GM23338 (cell line): ENCODE data around the gene RPL22. TPM values are rescaled to one million over a fixed set of nuclear protein-coding genes. Genes with fewer than 3 reads are reported as not detected.

ENCODE experiments used
- ATAC-seq: fragments of 200-7000 bp; cut with Tn5 transposase; 3 replicates; pipeline ENCODE4 v1.9.1; 2020
- DNase-seq: peaks from one replicate; pipeline ENCODE4 v3.0.0-alpha.2; 2015; ENCODE audit warnings: low spot score
- H2AFZ ChIP-seq: fragments of 200-600 bp; sonication (generic); 2 replicates; pipeline ENCODE4 v1.8.0; 2016; ENCODE audit warnings: antibody characterized with exemption, mild to moderate bottlenecking, moderate library complexity
- H3F3A ChIP-seq: fragments of 200-600 bp; sonication (generic); replicated peaks from 2 replicates; pipeline ENCODE4 v1.8.0; 2017; ENCODE audit warnings: antibody characterized with exemption, mixed run types, low read depth
- H3K27ac ChIP-seq: fragments of 200-600 bp; sonication (generic); 2 replicates; pipeline ENCODE4 v1.6.1; 2016; ENCODE audit warnings: low read depth
- H3K27me3 ChIP-seq: fragments of 200-600 bp; sonication (generic); 2 replicates; pipeline ENCODE4 v1.8.0; 2016; ENCODE audit warnings: mild to moderate bottlenecking, mixed run types, moderate library complexity; ENCODE audit not compliant: insufficient read depth
- H3K36me3 ChIP-seq: fragments of 200-600 bp; sonication (generic); 2 replicates; pipeline ENCODE4 v1.8.0; 2016; ENCODE audit warnings: mild to moderate bottlenecking; ENCODE audit not compliant: insufficient read depth
- H3K4me1 ChIP-seq: fragments of 200-600 bp; sonication (generic); 2 replicates; pipeline ENCODE4 v1.8.0; 2016; ENCODE audit warnings: mild to moderate bottlenecking, moderate library complexity; ENCODE audit not compliant: insufficient read depth
- H3K4me2 ChIP-seq: fragments of 200-600 bp; sonication (generic); 2 replicates; pipeline ENCODE4 v1.7.1; 2017; ENCODE audit warnings: mixed run types
- H3K4me3 ChIP-seq: fragments of 200-600 bp; sonication (generic); 2 replicates; pipeline ENCODE4 v1.6.1; 2016; ENCODE audit warnings: mixed run types
- H3K79me2 ChIP-seq: fragments of 200-600 bp; sonication (generic); replicated peaks from 2 replicates; pipeline ENCODE4 v1.8.0; 2017; ENCODE audit warnings: mild to moderate bottlenecking; ENCODE audit not compliant: insufficient read depth
- H3K9me2 ChIP-seq: fragments of 200-600 bp; sonication (generic); 2 replicates; pipeline ENCODE4 v1.8.0; 2017; ENCODE audit not compliant: insufficient read depth
- H4K20me1 ChIP-seq: fragments of 200-600 bp; sonication (generic); replicated peaks from 2 replicates; pipeline ENCODE4 v1.8.0; 2017; ENCODE audit warnings: mild to moderate bottlenecking; ENCODE audit not compliant: insufficient read depth
- H3K27ac Mint-ChIP-seq: 2 replicates; pipeline ENCODE4 v1.8.0; 2020; ENCODE audit warnings: inconsistent platforms, mild to moderate bottlenecking, moderate library complexity, mixed read lengths
- H3K27me3 Mint-ChIP-seq: 3 replicates; pipeline ENCODE4 v1.8.0; 2022; ENCODE audit warnings: low read depth, mild to moderate bottlenecking, moderate library complexity, mixed read lengths, inconsistent platforms; ENCODE audit not compliant: insufficient read depth, poor library complexity
- H3K36me3 Mint-ChIP-seq: 3 replicates; pipeline ENCODE4 v1.8.0; 2021; ENCODE audit warnings: low read depth, mild to moderate bottlenecking, inconsistent platforms, moderate library complexity, mixed read lengths
- H3K4me1 Mint-ChIP-seq: 3 replicates; pipeline ENCODE4 v1.8.0; 2020; ENCODE audit warnings: mild to moderate bottlenecking, inconsistent platforms, mixed read lengths
- H3K4me3 Mint-ChIP-seq: 3 replicates; pipeline ENCODE4 v1.8.0; 2021; ENCODE audit warnings: moderate library complexity, mild to moderate bottlenecking, inconsistent platforms, mixed read lengths
- H3K9me3 Mint-ChIP-seq: 3 replicates; pipeline ENCODE4 v1.8.0; 2020; ENCODE audit warnings: moderate library complexity, mild to moderate bottlenecking, inconsistent platforms, mixed read lengths
- CTCF ChIP-seq, 2 experiments: fragments of 200-600 bp in 1 of 2; sonication (generic) in 1 of 2; conservative IDR thresholded peaks; 2 replicates each; pipeline versions ENCODE4 v1.5.1 to v1.6.1; 2016 to 2017; ENCODE audit warnings: antibody characterized with exemption in 2 of 2, low read depth in 2 of 2, mild to moderate bottlenecking in 2 of 2, moderate library complexity in 1 of 2
- EZH2 ChIP-seq: fragments of 200-600 bp; sonication (generic); IDR thresholded peaks from one replicate; pipeline ENCODE4 v1.8.0; 2017; ENCODE audit warnings: antibody characterized with exemption, mild to moderate bottlenecking, low read depth; ENCODE audit not compliant: unreplicated experiment
- EZH2phosphoT487 ChIP-seq: fragments of 200-600 bp; sonication (generic); IDR thresholded peaks from one replicate; pipeline ENCODE4 v1.8.1; 2018; ENCODE audit warnings: antibody characterized with exemption; ENCODE audit not compliant: unreplicated experiment
- STAT1 ChIP-seq: IDR thresholded peaks from one replicate; pipeline ENCODE4 v1.6.1; 2016; ENCODE audit warnings: antibody characterized with exemption; ENCODE audit not compliant: unreplicated experiment
- ZNF462 ChIP-seq: fragments of 250-450 bp; sonication (Bioruptor Pico); IDR thresholded peaks from 2 replicates; pipeline ENCODE4 v1.5.0; 2020; ENCODE audit warnings: mild to moderate bottlenecking, moderate library complexity
- polyA plus RNA-seq: library from polyadenylated mRNA; unstranded; fragments of >200 nt; fragmentation: Nextera tagmentation; extraction: Ambion mirVana; gene quantifications from 2 replicates; pipeline ENCODE4 v1.2.1, GENCODE V29; 2016
- total RNA-seq: library from RNA; depleted of rRNA; stranded (reverse); fragments of >200 nt; shearing (Covaris generic); gene quantifications from 2 replicates; pipeline ENCODE4 v1.2.3, GENCODE V29; 2014

The RPL22 gene
- total and polyA plus RNA-seq, 2 experiments from 2014 or later, result 145 to 818 TPM

GRCh38 chr1:6178751-6179563 lies 20.4 kb downstream of the RPL22 start:
- H3K9me2 ChIP-seq, result 0 out of 2 replicates have a peak, but pooled peaks cover 6% of the 10 kb centered on the region
- peaks cover 20% of the 10 kb centered on the region for H3K4me1 ChIP-seq
- no peaks in the 10 kb centered on the region for H3K79me2 ChIP-seq
- peak; percentile 35 for ATAC-seq
- peaks cover 7% of the 10 kb centered on the region; the same call in 1 of the 2 replicates for H4K20me1 ChIP-seq
- H3K4me2 ChIP-seq, result peak overlapping the region; percentile 80
- no peaks in the 10 kb centered on the region for H3K36me3 ChIP-seq
- H3K9me3 Mint-ChIP-seq, result no peaks in the 10 kb centered on the region; the same call in 2 of the 3 replicates
- peak; percentile 62 for DNase-seq
- H3K27ac Mint-ChIP-seq, result no peak overlapping the region
- H2AFZ ChIP-seq, result 0 out of 2 replicates have a peak overlapping the region, but pooled peaks have one; percentile 28
- peaks cover 29% of the 10 kb centered on the region for H3K4me1 Mint-ChIP-seq
- H3K4me3 ChIP-seq, result peak overlapping the region; percentile 50
- H3K36me3 Mint-ChIP-seq, result no peaks in the 10 kb centered on the region; the same call in 2 of the 3 replicates
- H3K27ac ChIP-seq, result no peak overlapping the region
- peaks cover 62% of the 10 kb centered on the region for H3K27me3 ChIP-seq
- H3K27me3 Mint-ChIP-seq, result peaks cover 60% of the 10 kb centered on the region
- TF ChIP-seq EZH2, result peak; percentile 61
- no peak for TF ChIP-seq STAT1
- TF ChIP-seq CTCF (conservative IDR thresholded peaks at IDR 0.05; ENCODE audit: low read depth in 2 of 2), result peak in 1 of 2 experiments; percentile 29; a peak in 1 of 4 replicates
- TF ChIP-seq EZH2phosphoT487, result peak; percentile 55
- no peak for TF ChIP-seq ZNF462 (CRISPR knock-in tag)
- peaks cover 27% of the 10 kb centered on the region for H3F3A ChIP-seq
- peak overlapping the region; percentile 67 for H3K4me3 Mint-ChIP-seq
